Keratinocyte (primary cell): ENCODE results near the gene PPIA.

Experiments used
- EZH2 ChIP-seq: IDR thresholded peaks from one replicate; pipeline ENCODE4 v1.6.1; 2012; ENCODE audit warnings: inconsistent platforms, mild to moderate bottlenecking, low read length, moderate library complexity
- TF ChIP-seq, protein P1 (sequence below), 3 experiments: IDR thresholded peaks in 1 of 3; conservative IDR thresholded peaks in 1 of 3; optimal IDR thresholded peaks in 1 of 3; 2 replicates in 2 of 3; 3 replicates in 1 of 3; pipeline versions ENCODE3 to v1.5.1; 2011; ENCODE audit warnings: low read length in 3 of 3, mild to moderate bottlenecking in 3 of 3, moderate library complexity in 2 of 3, control low read depth in 1 of 3, inconsistent platforms in 1 of 3; ENCODE audit not compliant: insufficient read depth in 2 of 3; ENCODE audit errors: extremely low read depth in 1 of 3

- TF ChIP-seq, protein P1, sequence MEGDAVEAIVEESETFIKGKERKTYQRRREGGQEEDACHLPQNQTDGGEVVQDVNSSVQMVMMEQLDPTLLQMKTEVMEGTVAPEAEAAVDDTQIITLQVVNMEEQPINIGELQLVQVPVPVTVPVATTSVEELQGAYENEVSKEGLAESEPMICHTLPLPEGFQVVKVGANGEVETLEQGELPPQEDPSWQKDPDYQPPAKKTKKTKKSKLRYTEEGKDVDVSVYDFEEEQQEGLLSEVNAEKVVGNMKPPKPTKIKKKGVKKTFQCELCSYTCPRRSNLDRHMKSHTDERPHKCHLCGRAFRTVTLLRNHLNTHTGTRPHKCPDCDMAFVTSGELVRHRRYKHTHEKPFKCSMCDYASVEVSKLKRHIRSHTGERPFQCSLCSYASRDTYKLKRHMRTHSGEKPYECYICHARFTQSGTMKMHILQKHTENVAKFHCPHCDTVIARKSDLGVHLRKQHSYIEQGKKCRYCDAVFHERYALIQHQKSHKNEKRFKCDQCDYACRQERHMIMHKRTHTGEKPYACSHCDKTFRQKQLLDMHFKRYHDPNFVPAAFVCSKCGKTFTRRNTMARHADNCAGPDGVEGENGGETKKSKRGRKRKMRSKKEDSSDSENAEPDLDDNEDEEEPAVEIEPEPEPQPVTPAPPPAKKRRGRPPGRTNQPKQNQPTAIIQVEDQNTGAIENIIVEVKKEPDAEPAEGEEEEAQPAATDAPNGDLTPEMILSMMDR (optimal IDR thresholded peaks at IDR 0.05 in 1 of 3, IDR thresholded peaks at IDR 0.05 in 1 of 3, conservative IDR thresholded peaks at IDR 0.05 in 1 of 3; ENCODE audit: extremely low read depth in 1 of 3, insufficient read depth in 2 of 3, low read length in 3 of 3): no peak
- no peak for TF ChIP-seq EZH2
Observed at GRCh38 chr7:44776211-44776610, 20.3 kb upstream of the PPIA start.
